ENCODE data around the gene WDR27. TPM values are rescaled to one million over a fixed set of nuclear protein-coding genes. Genes with fewer than 3 reads are reported as not detected.
A peak's percentile ranks its signal among the peaks of the same experiment; 100 is the strongest.
"Not testable (repeated sequence)": the region's sequence is repeated elsewhere in the genome, so short reads cannot be mapped to it uniquely, and the experiment has no call there.

WDR27 gene
- total RNA-seq, 4 donors from 2014 or later = 23.1 to 101 (median 75.8) TPM

GRCh38 chr6:169604076-169604475 is 97.8 kb downstream of the WDR27 start:
- Histone ChIP-seq H3K9me3 (no peaks in the 10 kb centered on the region), H3K4me1 (no peaks in the 10 kb centered on the region)
- TF ChIP-seq CTCF (IDR thresholded peaks at IDR 0.05) (no peak), POLR2A (IDR thresholded peaks at IDR 0.05) (no peak)

GRCh38 chr6:169601129-169601528 is 100.7 kb downstream of the WDR27 start:
- not testable (repeated sequence) for H3K9me3 ChIP-seq, H3K36me3 ChIP-seq, H3K27ac ChIP-seq, DNase-seq, H3K4me1 ChIP-seq, H3K27me3 ChIP-seq, H3K4me3 ChIP-seq

More at GRCh38 chr6:169604076-169604475, 97.8 kb downstream of the WDR27 start:
- Histone ChIP-seq H3K36me3 (no peaks in the 10 kb centered on the region), H3K4me3 (no peak overlapping the region), H3K27me3 (no peaks in the 10 kb centered on the region), H3K27ac (no peak overlapping the region)
- no peak for DNase-seq

- Histone ChIP-seq H3K36me3 (peaks cover 0 to 3% (median 0%) of the 10 kb centered on the region in 3 donors), H3K4me1 (peaks cover 0 to 8% (median 3%) of the 10 kb centered on the region in 4 donors), H3K27me3 (no peaks in the 10 kb centered on the region), H3K4me3 (no peak overlapping the region), H3K9me3 (no peaks in the 10 kb centered on the region), H3K27ac (no peak overlapping the region)
- DNase-seq = no peak
- TF ChIP-seq CTCF (IDR thresholded peaks at IDR 0.05) (no peak), POLR2A (IDR thresholded peaks at IDR 0.05) (no peak)
Measured at GRCh38 chr6:169592558-169592957, 109.3 kb downstream of the WDR27 start.

GRCh38 chr6:169591616-169592015 is 110.2 kb downstream of the WDR27 start:
- peaks cover 0 to 3% (median 0%) of the 10 kb centered on the region in 3 donors for H3K36me3 ChIP-seq
- peaks cover 0 to 8% (median 3%) of the 10 kb centered on the region in 4 donors for H3K4me1 ChIP-seq
- peak overlapping the region in 1 of 4 donors; percentile 18 for H3K27ac ChIP-seq
- DNase-seq = no peak
- H3K4me3 ChIP-seq = no peak overlapping the region
- TF ChIP-seq POLR2A (IDR thresholded peaks at IDR 0.05) (no peak), CTCF (IDR thresholded peaks at IDR 0.05) (no peak)
- H3K27me3 ChIP-seq = no peaks in the 10 kb centered on the region
- H3K9me3 ChIP-seq = no peaks in the 10 kb centered on the region

- no peak overlapping the region for H3K4me3 ChIP-seq
- H3K9me3 ChIP-seq = no peaks in the 10 kb centered on the region
- peaks cover 0 to 8% (median 3%) of the 10 kb centered on the region in 4 donors for H3K4me1 ChIP-seq
- no peak for DNase-seq
- no peak for TF ChIP-seq CTCF (IDR thresholded peaks at IDR 0.05)
- no peak for TF ChIP-seq POLR2A (IDR thresholded peaks at IDR 0.05)
- no peaks in the 10 kb centered on the region for H3K27me3 ChIP-seq
- H3K36me3 ChIP-seq = no peaks in the 10 kb centered on the region
- H3K27ac ChIP-seq = peak overlapping the region; percentile 42 to 78 (median 70)
Measured at GRCh38 chr6:169590376-169590939, 111.4 kb downstream of the WDR27 start.

- Histone ChIP-seq H3K36me3 (no peaks in the 10 kb centered on the region), H3K4me1 (peaks cover 0 to 8% (median 3%) of the 10 kb centered on the region in 4 donors), H3K9me3 (no peaks in the 10 kb centered on the region), H3K27ac (peak overlapping the region; percentile 42 to 78 (median 74)), H3K4me3 (no peak overlapping the region), H3K27me3 (no peaks in the 10 kb centered on the region)
- DNase-seq = no peak
- TF ChIP-seq CTCF (IDR thresholded peaks at IDR 0.05) (no peak), POLR2A (IDR thresholded peaks at IDR 0.05) (no peak)
Measured at GRCh38 chr6:169589699-169590257, 112.1 kb downstream of the WDR27 start.
